Activated CD4-positive, alpha-beta T cell treated with anti-CD3 and anti-CD28 coated beads for 24 hours (primary cell): ENCODE measurements around the gene RPUSD1.
"Not testable (repeated sequence)": the region's sequence is repeated elsewhere in the genome, so short reads cannot be mapped to it uniquely, and the experiment has no call there.

Source experiments
- DNase-seq, 2 donors: peaks; one replicate each; pipeline ENCODE4 v3.0.0-alpha.2; 2020; ENCODE audit warnings: low read depth in 2 of 2

RPUSD1 gene

GRCh38 chr16:766008-766819 lies 22.0 kb downstream of the RPUSD1 start:
- no peak for DNase-seq

GRCh38 chr16:765488-765865 lies 22.7 kb downstream of the RPUSD1 start:
- DNase-seq: no peak

DNA sequence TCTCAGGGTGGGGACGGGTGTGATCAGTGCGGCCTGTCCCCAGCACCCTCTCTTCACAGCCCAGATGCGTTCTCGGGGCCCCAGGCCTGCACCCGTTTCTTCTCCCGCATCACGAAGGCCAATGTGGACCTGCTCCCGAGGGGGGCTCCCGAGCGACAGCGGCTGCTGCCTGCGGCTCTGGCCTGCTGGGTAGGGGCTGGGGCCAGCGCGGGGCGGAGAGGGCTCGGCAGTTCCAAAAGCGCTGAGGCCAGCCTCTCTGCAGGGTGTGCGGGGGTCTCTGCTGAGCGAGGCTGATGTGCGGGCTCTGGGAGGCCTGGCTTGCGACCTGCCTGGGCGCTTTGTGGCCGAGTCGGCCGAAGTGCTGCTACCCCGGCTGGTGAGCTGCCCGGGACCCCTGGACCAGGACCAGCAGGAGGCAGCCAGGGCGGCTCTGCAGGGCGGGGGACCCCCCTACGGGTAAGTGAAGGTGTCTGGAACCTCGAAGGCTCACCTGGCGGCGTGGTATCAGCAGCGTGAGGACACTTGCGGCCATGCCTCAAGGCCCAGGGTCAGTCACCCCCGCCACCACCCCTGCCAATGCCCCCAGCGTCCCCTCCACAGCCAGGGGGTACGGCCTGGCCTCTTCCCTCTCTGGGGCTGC lies 23.2 kb downstream of the RPUSD1 start:
- no peak for DNase-seq

DNA sequence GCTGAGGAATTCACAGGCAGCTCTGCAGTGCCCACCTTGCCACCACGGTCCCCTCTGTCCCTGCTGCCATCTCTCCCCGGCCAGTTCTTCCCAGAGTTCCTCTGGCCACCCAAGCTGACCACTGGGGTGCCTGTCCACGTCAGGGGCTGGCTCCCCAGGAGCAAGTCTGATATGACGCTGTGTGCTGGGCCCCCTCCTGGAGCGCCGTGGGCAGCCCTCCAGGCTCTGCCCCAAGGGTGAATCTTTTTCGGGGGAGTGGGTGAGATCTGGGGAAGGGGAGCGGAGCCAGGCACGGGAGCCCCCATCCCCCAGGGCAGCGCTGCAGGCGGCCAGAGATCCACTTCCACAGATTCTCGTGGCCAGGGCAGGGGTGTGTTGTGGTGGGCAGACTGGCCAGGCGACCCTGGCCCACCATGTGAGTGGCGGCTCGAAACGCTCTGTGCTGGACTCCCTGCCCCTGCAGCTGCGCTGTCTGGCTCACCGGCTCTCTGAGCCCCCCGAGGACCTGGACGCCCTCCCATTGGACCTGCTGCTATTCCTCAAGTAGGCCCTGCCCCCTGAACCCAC lies 23.9 kb downstream of the RPUSD1 start:
- no peak for DNase-seq

DNA sequence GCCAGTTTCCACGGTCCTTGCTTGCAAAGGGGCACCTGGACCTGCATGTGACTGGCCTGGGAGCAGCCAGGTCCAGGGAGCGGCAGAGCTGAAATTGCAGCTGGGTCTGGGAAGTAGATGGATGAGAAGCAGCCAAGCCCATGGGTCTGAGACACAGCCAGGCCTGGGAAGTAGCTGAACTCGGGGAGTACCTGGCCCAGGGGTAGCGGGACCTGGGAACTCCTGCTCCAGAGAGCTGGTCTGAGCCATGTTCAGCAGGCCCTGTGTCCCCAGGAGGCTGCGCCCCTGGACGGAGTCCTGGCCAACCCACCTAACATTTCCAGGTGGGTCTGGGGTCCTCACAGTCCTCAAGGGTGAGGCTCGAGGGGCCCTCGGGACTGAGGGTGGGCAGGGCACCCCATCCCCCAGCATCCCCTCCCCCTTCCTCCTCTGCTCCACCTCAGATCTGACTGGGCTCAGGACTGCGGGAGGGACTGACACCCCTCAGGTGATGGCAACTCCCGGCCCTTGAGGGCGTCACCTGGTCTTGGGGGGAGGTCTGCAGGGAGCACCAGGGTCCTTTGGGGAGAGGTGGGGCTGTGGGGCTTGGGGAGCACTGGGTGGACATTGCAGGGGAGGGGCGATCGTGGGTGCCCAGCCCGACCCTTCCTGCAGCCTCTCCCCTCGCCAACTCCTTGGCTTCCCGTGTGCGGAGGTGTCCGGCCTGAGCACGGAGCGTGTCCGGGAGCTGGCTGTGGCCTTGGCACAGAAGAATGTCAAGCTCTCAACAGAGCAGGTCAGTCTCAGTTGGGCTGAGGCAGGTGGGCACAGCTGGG lies 24.6 kb downstream of the RPUSD1 start:
- DNase-seq: no peak

DNA sequence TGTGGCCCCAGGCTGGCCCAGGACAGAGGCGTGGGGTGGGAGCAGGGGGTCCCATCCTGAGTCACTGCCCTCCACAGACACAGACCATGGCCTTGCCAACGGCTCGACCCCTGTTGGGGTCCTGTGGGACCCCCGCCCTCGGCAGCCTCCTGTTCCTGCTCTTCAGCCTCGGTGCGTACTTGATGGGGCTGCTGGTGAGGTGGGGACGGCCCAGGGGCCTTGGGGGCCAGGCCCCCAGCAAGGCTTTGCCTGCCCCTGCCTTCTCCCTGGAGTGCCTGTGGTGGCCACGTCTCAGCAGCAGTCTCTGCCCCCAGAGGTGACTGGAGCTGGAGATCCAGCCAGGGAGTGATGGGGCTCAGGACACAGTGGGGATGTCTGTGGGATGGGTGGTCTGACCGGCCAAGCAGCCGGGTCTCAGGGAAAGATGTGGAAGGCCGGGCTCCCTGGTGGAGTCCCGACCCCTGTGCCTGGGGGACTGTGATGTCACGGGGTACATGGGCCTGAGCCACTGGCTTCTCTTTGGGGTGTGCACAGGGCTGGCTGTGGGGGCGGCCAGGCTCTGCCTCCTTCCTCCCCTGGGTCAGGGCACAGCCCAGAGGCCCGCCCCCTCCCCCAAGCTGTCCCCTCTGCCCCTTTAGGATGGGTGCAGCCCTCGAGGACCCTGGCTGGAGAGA lies 25.4 kb downstream of the RPUSD1 start:
- no peak for DNase-seq

- DNase-seq: no peak
Observed at GRCh38 chr16:761625-762513, 26.3 kb downstream of the RPUSD1 start.

GRCh38 chr16:760545-761343 lies 27.4 kb downstream of the RPUSD1 start, which contains the start of gene MSLN:
TSS of gene MSLN (plus strand) at chr16:760734. CDS start at chr16:762681, 1,947 bp downstream.
- no peak for DNase-seq

- no peak for DNase-seq
Observed at GRCh38 chr16:760065-760464, 28.1 kb downstream of the RPUSD1 start.

DNA sequence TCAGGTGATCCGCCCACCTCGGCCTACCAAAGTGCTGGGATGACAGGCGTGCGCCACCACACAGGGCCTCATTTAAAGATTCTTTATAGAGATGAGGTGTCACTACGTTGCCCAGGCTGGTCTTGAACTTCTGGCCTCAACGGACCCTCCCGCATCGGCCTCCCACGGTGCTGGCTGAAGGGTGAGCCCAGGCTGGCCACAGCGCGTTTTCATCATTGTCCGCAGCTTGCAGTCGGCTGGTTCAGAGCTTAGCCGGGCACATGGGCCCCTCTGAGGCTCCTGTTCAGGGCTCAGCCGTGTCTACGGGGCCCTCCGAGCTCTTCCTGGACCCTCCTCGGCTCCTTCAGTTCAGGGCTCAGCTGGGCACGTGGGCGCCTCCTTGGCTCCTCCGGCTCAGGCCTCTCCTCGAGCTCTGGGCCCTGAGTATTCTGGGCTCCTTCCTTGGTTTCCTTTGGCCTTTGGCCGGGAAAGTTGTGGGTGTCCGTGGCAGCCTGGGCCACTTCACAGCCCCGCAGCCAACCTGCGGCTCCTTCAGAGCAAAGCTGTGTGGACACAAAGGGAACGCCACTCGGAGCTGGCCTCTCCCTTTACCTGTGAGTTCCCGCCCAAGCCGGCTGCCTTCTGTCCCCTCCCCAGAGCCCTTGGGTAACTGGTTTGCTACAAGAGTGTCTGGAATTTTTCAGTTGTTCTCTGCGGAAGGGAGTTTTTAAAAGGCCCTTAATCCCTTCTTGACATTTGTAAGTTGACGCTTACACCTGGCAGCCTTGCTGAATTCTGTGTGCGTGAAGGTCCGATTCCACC lies 28.9 kb downstream of the RPUSD1 start:
- no peak for DNase-seq

DNA sequence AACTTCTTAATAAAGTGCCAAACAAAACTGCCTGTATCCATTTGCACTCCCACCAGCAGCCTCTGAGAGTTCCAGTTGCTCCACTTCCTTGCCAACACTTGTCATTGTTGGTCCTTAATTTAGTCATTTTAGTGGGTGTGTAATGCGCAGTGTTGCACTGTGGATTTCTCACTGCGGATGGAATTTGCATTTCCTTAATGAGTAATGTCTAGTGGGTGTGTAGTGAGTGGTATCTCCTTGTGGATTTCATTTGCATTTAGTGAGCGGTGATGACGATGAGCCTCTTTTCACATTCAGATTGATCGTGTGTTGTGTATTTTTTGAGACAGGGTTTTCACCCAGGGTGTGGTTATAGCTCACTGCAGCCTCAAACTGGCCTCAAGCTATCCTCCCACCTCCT lies 31.8 kb downstream of the RPUSD1 start:
- DNase-seq: no peak

GRCh38 chr16:754656-755055 lies 33.5 kb downstream of the RPUSD1 start:
- no peak for DNase-seq

DNA sequence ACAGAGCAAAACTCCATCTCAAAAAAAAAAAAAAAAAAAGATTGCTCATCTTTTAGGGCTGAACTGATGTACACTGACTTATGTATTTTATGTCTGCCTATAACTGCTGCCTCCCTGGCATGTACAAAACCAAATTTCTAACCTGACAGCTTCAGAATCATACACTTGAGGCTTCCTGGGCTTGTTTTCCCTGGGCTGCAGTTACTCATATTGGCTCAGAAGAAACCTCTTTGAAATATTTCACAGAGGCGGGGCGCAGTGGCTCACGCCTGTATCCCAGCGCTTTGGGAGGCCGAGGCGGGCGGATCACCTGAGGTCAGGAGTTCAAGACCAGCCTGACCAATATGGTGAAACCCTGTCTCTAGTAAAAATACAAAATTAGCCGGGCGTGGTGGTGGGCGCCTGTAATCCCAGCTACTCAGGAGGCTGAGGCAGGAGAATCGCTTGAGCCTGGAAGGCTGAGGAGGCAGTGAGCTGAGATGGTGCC lies 34.0 kb downstream of the RPUSD1 start:
- DNase-seq: not testable (repeated sequence)

GRCh38 chr16:752007-752312 lies 36.2 kb downstream of the RPUSD1 start:
- DNase-seq: no peak

DNA sequence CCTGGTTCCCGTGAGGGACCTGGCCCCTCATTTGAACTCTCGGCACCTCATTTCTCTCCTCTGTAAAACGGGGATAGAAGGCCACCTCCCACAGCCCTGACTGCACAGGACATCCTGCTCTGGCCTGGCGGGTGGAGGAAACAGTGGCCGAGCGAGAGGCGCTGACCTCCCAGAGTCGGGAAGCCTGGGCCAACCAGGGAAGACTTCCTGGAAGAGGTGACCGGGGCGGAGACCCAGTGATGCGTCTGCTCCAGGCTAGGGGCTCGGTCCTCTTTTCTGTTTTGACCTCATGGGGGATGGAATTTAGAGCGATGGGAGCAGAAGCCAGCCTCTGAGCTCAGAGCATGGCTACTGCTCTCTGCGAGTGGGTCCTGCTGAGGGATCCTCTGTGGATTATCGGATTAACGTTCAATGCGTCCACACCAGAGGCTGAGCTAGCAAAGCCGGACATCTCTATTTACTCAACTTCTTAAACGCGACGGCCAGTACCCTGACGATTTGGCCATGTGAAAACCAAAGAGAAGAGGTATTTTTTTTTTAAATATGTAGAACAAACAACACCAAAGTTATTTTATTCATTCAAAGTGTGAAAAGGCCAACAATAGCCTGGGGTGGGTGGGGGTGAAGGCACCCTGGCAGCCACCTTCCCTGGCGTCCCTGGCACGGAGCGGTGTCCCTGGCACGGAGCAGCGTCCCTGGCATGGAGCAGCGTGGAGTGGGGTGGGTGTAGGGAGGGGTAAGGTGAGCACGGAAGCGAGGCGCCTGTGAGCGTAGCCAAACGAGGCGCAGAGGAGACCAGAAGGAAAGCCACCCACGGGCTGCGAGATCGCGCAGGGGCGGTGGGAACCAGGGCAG lies 36.8 kb downstream of the RPUSD1 start:
- DNase-seq: no peak

GRCh38 chr16:750485-750884 lies 37.7 kb downstream of the RPUSD1 start:
- DNase-seq: no peak

GRCh38 chr16:749010-749409 lies 39.2 kb downstream of the RPUSD1 start:
- DNase-seq: no peak
